Stomach (tissue), 9 donors: ENCODE measurements around the gene RPL12. TPM values are rescaled to one million over a fixed set of nuclear protein-coding genes. Genes with fewer than 3 reads are reported as not detected.

ENCODE experiments used
- DNase-seq, 2 donors: peaks; one replicate each; pipeline versions ENCODE4 v3.0.0 to v3.0.0-alpha.2; 2013 to 2019
- H3K27ac ChIP-seq, 5 donors: fragments of 200-600 bp in 4 of 5; sonication (generic) in 4 of 5; one replicate each; pipeline ENCODE4 v1.5.1; 2013 to 2019; ENCODE audit warnings: mild to moderate bottlenecking in 1 of 5, moderate library complexity in 1 of 5
- H3K27me3 ChIP-seq, 3 donors: fragments of 200-600 bp; sonication (generic); one replicate each; pipeline ENCODE4 v1.5.1; 2017 to 2019; ENCODE audit warnings: mixed run types in 1 of 3
- H3K36me3 ChIP-seq, 4 donors: fragments of 200-600 bp; sonication (generic); 1 replicate in 3 of 4; 2 replicates in 1 of 4; pipeline ENCODE4 v1.5.1; 2016 to 2019
- H3K4me1 ChIP-seq, 4 donors: fragments of 200-600 bp; sonication (generic); one replicate each; pipeline ENCODE4 v1.5.1; 2016 to 2019
- H3K4me3 ChIP-seq, 4 donors: fragments of 200-600 bp; sonication (generic) in 3 of 4; one replicate each; pipeline ENCODE4 v1.5.1; 2016 to 2019; ENCODE audit warnings: mild to moderate bottlenecking in 1 of 4
- H3K9me3 ChIP-seq, 4 donors: fragments of 200-600 bp; sonication (generic); one replicate each; pipeline ENCODE4 v1.5.1; 2016 to 2019
- CTCF ChIP-seq, 7 experiments: fragments of 450-650 bp in 4 of 7; fragments of 200-600 bp in 3 of 7; sonication (generic) in 3 of 7; IDR thresholded peaks; one replicate each; pipeline ENCODE4 v1.5.1; 2016 to 2019; ENCODE audit warnings: antibody characterized with exemption in 7 of 7, control low read depth in 2 of 7, mild to moderate bottlenecking in 1 of 7
- EP300 ChIP-seq: sonication (generic); formaldehyde crosslinking; IDR thresholded peaks from one replicate; pipeline ENCODE4 v1.6.1; 2017; ENCODE audit warnings: antibody characterized with exemption
- POLR2A ChIP-seq, 4 donors: fragments of 450-650 bp; IDR thresholded peaks; one replicate each; pipeline ENCODE4 v1.6.1; 2016; ENCODE audit warnings: antibody characterized with exemption in 4 of 4, control low read depth in 2 of 4, mild to moderate bottlenecking in 1 of 4, moderate library complexity in 1 of 4
- POLR2AphosphoS5 ChIP-seq, 3 donors: sonication (generic); formaldehyde crosslinking; IDR thresholded peaks; one replicate each; pipeline ENCODE4 v1.6.1; 2016; ENCODE audit warnings: antibody characterized with exemption in 3 of 3
- WGBS, 5 donors: extraction: QIAGEN DNeasy Blood & Tissue Kit in 3 of 5; methylation state at CpG; one replicate each; pipeline versions ENCODE4 v1.1.5 to v1.1.7; 2013 to 2018; 5-methylcytosine and 5-hydroxymethylcytosine counted together
- intact Hi-C: fragments of 100-400 bp; cut with DNase I; formaldehyde crosslinking; loops from one replicate; pipeline ENCODE4 v1.15.1; 2023; ENCODE audit warnings: low total_unique reads
- polyA plus RNA-seq, 3 donors: library from polyadenylated mRNA; stranded (reverse); fragments of 200-250 nt; gene quantifications; one replicate each; pipeline ENCODE4 v1.2.3, GENCODE V29; 2013
- small RNA-seq, 4 donors: library from RNA; depleted of rRNA; stranded (forward); fragments of <200 nt; gene quantifications; one replicate each; pipeline ENCODE3, GENCODE V24; 2016
- total RNA-seq, 5 donors: library from RNA; depleted of rRNA; stranded (reverse); fragments of >200 nt; gene quantifications; one replicate each; pipeline versions ENCODE4 v1.1.0 to v1.2.3, GENCODE V29; 2014 to 2016
- donor health status: healthy with polysubstance abuse.
- donor health status: Bipolar disorder and iron deficiency.
- donor health status: healthy.

The RPL12 gene
- total and polyA plus RNA-seq, 8 donors: 187 to 4,806 (median 1,566) TPM

DNA sequence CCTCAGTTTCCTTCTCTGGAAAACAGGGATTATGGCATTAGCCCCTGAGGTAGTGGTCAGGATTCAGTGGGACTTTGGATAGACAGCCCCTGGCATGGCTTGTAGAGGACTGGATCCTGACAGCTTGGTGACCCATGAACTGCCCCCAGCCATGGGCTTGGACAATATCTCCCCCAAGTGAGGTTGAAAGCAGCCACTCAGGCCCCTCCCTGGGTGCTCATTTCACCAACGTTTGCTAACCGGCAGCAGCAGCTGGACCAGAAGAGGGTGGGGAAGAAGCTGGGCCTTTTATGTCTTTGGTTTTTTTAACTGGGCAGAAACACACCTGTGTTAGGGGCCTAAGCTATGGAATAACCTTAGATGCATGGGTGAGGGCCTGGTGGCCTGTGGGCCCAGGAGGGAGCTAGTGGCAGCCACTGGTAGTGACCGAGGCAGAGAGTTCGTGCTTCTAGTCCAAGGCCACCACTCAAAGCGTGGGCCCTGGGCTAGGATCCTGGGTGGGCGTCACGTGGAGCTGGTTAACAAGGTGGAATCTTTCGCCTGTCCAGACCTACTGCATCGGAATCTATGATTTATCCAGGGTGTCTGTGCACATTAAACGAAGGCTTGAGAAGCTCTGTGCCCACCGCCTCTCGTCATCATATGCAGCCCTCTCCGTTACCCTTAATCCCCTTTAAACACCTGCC, 52.3 kb downstream of the RPL12 start:
- intact Hi-C loops: no loop called here
- H3K27ac ChIP-seq: peak overlapping the region in 1 of 5 donors; percentile 96
- H3K4me1 ChIP-seq: peaks cover 13 to 55% (median 31%) of the 10 kb centered on the region in 4 donors
- no peak for TF ChIP-seq EP300
- no peak for TF ChIP-seq POLR2A (IDR thresholded peaks at IDR 0.05)
- TF ChIP-seq POLR2AphosphoS5 (IDR thresholded peaks at IDR 0.05): no peak
- no peak for TF ChIP-seq CTCF (IDR thresholded peaks at IDR 0.05)
- DNase-seq: no peak
- WGBS, 5 donors: 83 to 96% (median 90%) methylated on average over 13 of the region's 13 CpGs
- H3K9me3 ChIP-seq: no peaks in the 10 kb centered on the region
- H3K4me3 ChIP-seq: peak overlapping the region; percentile 88 to 98 (median 92)
- H3K36me3 ChIP-seq: peaks cover 20 to 39% (median 35%) of the 10 kb centered on the region in 4 donors
- H3K27me3 ChIP-seq: no peaks in the 10 kb centered on the region

GRCh38 chr9:127398275-127398647, 52.9 kb downstream of the RPL12 start:
- WGBS, 5 donors: 11 to 45% (median 42%) methylated on average over 1 to 5 of the region's 5 CpGs

More at GRCh38 chr9:127398275-127398647, 52.9 kb downstream of the RPL12 start:
- no peaks in the 10 kb centered on the region for H3K27me3 ChIP-seq
- H3K27ac ChIP-seq: peak overlapping the region in 4 of 5 donors; percentile 90 to 96 (median 94)
- peaks cover 14 to 33% (median 30%) of the 10 kb centered on the region in 4 donors for H3K36me3 ChIP-seq
- peak overlapping the region; percentile 88 to 98 (median 92) for H3K4me3 ChIP-seq
- intact Hi-C loops: no loop called here
- TF ChIP-seq CTCF (IDR thresholded peaks at IDR 0.05) (no peak), EP300 (no peak), POLR2AphosphoS5 (IDR thresholded peaks at IDR 0.05) (no peak), POLR2A (IDR thresholded peaks at IDR 0.05) (no peak)
- DNase-seq: no peak
- H3K9me3 ChIP-seq: no peaks in the 10 kb centered on the region
- peaks cover 13 to 55% (median 31%) of the 10 kb centered on the region in 4 donors for H3K4me1 ChIP-seq

Small RNAs within 50 kb of the gene (small RNA-seq; reads per million reads assigned to genes)
- gene RF00019: 0 reads per million in 4 donors
- 398 to 706 (median 479) reads per million in 4 donors for gene SNORA65

Other genes starting within 250 kb of the RPL12 start
- 10 to 100 TPM in 2 of 5 donors, 1 to 10 TPM in 3; 2.7 to 35.8 (median 9.6) TPM for gene GARNL3, start 186.6 kb downstream of the RPL12 start, total RNA-seq
- 1 to 10 TPM in 2 of 3 donors, under 1 TPM in 1; 0.76 to 5.7 (median 4.0) TPM for gene GARNL3, start 186.6 kb downstream of the RPL12 start, polyA plus RNA-seq
- 10 to 100 TPM in 4 of 5 donors, 1 to 10 TPM in 1; 4.7 to 36.2 (median 22.0) TPM for gene SLC2A8, start 54.2 kb downstream of the RPL12 start, total RNA-seq
- 10 to 100 TPM; 10.1 to 15.3 (median 12.9) TPM for gene SLC2A8, start 54.2 kb downstream of the RPL12 start, polyA plus RNA-seq
- gene ZNF79, start 27.0 kb downstream of the RPL12 start, total RNA-seq: 10 to 100 TPM in 2 of 5 donors, 1 to 10 TPM in 3; 5.1 to 39.1 (median 6.2) TPM
- gene ZNF79, start 27.0 kb downstream of the RPL12 start, polyA plus RNA-seq: 1 to 10 TPM; 1.9 to 3.8 (median 2.7) TPM
- gene LRSAM1, start 104 bp upstream of the RPL12 start, total RNA-seq: 100 to 1,000 TPM in 1 of 5 donors, 10 to 100 TPM in 3, 1 to 10 TPM in 1; 7.2 to 138 (median 28.6) TPM
- 10 to 100 TPM; 12.8 to 15.0 (median 13.0) TPM for gene LRSAM1, start 104 bp upstream of the RPL12 start, polyA plus RNA-seq
- 10 to 100 TPM; 14.9 to 77.7 (median 31.3) TPM for gene STXBP1, start 160.9 kb upstream of the RPL12 start, total RNA-seq
- 1 to 10 TPM; 5.2 to 8.7 (median 7.6) TPM for gene STXBP1, start 160.9 kb upstream of the RPL12 start, polyA plus RNA-seq